Mononuclear cell (primary cell): ENCODE results near the gene SPARC. TPM values are rescaled to one million over a fixed set of nuclear protein-coding genes. Genes with fewer than 3 reads are reported as not detected.

ENCODE experiments used
- H3K27me3 ChIP-seq: 2 replicates; pipeline ENCODE4 v1.6.0; 2011; ENCODE audit warnings: low read length, control low read depth; ENCODE audit not compliant: insufficient read depth
- H3K4me1 ChIP-seq: 2 replicates; pipeline ENCODE4 v1.5.1; 2011; ENCODE audit warnings: mild to moderate bottlenecking, low read length, control low read depth; ENCODE audit not compliant: insufficient read depth
- H3K4me3 ChIP-seq: 2 replicates; pipeline ENCODE4 v1.5.1; 2011; ENCODE audit warnings: mild to moderate bottlenecking, low read length, moderate library complexity
- H3K9me3 ChIP-seq: 2 replicates; pipeline ENCODE4 v1.5.1; 2011; ENCODE audit warnings: low read depth, mild to moderate bottlenecking, control low read depth, low read length
- total RNA-seq: library from RNA; depleted of rRNA; stranded (reverse); fragments of >200 nt; gene quantifications from one replicate; pipeline ENCODE4 v1.2.3, GENCODE V29; 2012

SPARC gene
- total RNA-seq, 1 donor: 110 TPM

GRCh38 chr5:151677776-151678545, 8.8 kb downstream of the SPARC start:
- Histone ChIP-seq H3K27me3 (no peaks in the 10 kb centered on the region), H3K9me3 (no peaks in the 10 kb centered on the region), H3K4me3 (no peak overlapping the region), H3K4me1 (peaks cover 50% of the 10 kb centered on the region)

GRCh38 chr5:151676719-151677118, 10.0 kb downstream of the SPARC start:
- no peak overlapping the region for H3K4me3 ChIP-seq

GRCh38 chr5:151676314-151676712, 10.4 kb downstream of the SPARC start:
- Histone ChIP-seq H3K9me3 (no peaks in the 10 kb centered on the region), H3K27me3 (no peaks in the 10 kb centered on the region), H3K4me1 (peaks cover 61% of the 10 kb centered on the region), H3K4me3 (no peak overlapping the region)

More at GRCh38 chr5:151676719-151677118, 10.0 kb downstream of the SPARC start:
- no peaks in the 10 kb centered on the region for H3K27me3 ChIP-seq
- peaks cover 61% of the 10 kb centered on the region for H3K4me1 ChIP-seq
- no peaks in the 10 kb centered on the region for H3K9me3 ChIP-seq

DNA sequence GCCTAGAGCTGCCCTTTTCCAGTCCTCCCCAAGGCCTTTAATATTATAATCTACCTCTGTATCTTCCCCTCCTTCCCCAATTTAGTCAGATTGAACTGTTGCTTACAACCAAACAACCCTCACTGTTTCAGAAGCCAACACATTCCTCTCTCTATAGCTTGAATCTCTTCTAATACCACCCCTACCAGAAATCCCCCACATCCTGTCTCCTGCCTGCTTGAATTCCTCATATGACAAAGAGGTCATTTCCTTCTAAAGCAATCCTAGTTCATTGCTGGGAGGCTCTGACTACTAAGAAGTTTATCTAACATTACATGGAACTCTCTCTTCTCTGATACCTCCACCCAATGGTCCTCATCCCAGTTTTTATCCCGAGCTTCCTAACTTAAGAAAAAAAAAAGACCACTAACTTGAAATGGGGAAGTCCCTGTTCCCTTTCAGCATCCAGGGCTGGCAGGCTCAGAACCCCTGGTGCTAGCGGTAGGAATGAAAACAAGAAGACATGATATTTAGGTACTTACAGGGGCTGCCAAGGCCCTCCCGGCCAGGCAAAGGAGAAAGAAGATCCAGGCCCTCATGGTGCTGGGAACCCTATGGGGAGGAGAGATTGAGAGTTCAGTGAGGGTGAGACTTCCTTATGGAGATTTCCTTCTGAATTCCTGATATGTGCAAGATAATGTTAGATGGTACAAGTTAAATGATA, 11.0 kb downstream of the SPARC start:
- Histone ChIP-seq H3K9me3 (no peaks in the 10 kb centered on the region), H3K4me1 (peaks cover 61% of the 10 kb centered on the region), H3K27me3 (no peaks in the 10 kb centered on the region), H3K4me3 (no peak overlapping the region)

- Histone ChIP-seq H3K27me3 (no peaks in the 10 kb centered on the region), H3K4me1 (peaks cover 61% of the 10 kb centered on the region)
Observed at GRCh38 chr5:151674626-151675610, 11.8 kb downstream of the SPARC start.

DNA sequence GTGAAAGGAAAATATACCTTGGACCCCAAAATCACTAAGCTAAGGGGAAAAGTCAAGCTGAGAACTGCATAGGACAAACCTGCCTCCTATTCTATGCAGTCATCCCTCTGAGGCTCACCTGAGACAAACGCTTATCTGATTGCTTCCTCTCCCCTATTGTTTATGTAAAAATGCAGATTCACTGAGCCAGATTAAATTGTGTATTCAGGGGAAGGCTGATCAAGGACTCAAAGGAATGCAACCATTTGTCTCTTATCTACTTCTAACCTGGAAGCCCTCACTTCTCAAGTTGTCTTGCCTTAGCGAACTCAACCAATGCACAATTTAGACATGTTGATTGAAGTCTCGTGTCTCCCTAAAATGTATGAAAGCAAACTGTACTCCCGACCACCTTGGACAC, 13.3 kb downstream of the SPARC start:
- H3K9me3 ChIP-seq: no peaks in the 10 kb centered on the region
- peaks cover 60% of the 10 kb centered on the region for H3K4me1 ChIP-seq
- H3K27me3 ChIP-seq: no peaks in the 10 kb centered on the region
- H3K4me3 ChIP-seq: no peak overlapping the region

More at GRCh38 chr5:151674626-151675610, 11.8 kb downstream of the SPARC start:
- no peaks in the 10 kb centered on the region for H3K9me3 ChIP-seq
- H3K4me3 ChIP-seq: no peak overlapping the region

DNA sequence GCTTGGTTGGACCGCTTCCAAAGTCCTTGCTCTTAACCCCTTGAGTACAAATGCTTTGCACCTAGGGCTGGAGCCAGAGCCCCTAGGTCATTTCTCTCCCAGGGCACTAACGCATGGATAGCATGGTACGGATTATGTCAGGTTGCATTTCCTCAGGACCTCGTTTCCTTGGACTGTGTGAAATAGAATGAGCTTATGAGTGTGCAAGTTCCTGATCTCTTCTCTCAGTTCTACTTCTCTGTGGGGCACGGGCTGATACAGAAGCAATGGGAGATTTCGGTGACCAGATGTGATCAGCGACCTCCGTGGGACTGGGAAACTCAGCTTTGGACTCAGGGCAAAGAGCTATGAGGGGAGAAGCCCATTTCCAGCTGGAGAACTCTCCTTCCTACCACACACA, 14.2 kb downstream of the SPARC start:
- Histone ChIP-seq H3K9me3 (no peaks in the 10 kb centered on the region), H3K27me3 (no peaks in the 10 kb centered on the region), H3K4me3 (no peak overlapping the region), H3K4me1 (peaks cover 51% of the 10 kb centered on the region)

- Histone ChIP-seq H3K4me1 (peaks cover 45% of the 10 kb centered on the region), H3K27me3 (no peaks in the 10 kb centered on the region), H3K4me3 (no peak overlapping the region), H3K9me3 (no peaks in the 10 kb centered on the region)
Observed at GRCh38 chr5:151671950-151672349, 14.8 kb downstream of the SPARC start.

DNA sequence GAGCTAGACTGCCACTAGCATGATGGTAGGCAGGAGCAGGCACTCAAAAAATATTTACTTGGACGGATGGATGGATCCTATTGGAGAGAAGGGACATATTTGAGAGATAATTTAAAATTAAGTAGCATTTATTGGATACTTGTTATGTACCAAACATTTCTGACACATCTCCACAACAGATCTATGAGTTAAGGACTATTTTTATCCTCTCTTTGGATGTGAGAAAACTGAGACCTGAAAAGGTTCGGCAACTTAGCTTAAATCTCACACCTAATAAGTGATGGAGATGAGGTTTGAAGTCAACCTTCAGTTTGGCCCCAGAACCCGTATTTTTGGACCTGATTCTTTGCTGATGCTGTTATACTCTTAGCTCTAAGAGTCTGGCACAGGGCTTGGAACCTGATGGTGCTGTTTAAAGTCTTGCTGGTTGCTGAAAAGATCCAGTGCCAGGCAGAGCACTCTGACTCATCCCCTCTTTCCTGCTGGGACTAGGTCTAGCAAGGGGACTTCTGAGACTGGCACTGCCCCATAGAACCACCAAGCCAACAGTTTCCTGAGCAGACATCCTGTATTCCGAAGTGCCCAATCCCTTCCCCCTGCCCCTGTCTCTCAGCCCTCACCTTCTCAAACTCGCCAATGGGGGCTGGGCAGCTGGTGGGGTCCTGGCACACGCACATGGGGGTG, 15.6 kb downstream of the SPARC start:
- Histone ChIP-seq H3K4me3 (no peak overlapping the region), H3K9me3 (no peaks in the 10 kb centered on the region), H3K27me3 (no peaks in the 10 kb centered on the region)

GRCh38 chr5:151670083-151670686, 16.5 kb downstream of the SPARC start:
- Histone ChIP-seq H3K27me3 (no peaks in the 10 kb centered on the region), H3K4me1 (peaks cover 31% of the 10 kb centered on the region), H3K9me3 (no peaks in the 10 kb centered on the region), H3K4me3 (no peak overlapping the region)

More for the DNA sequence above, 15.6 kb downstream of the SPARC start:
- H3K4me1 ChIP-seq: peaks cover 37% of the 10 kb centered on the region

- no peaks in the 10 kb centered on the region for H3K9me3 ChIP-seq
- H3K4me3 ChIP-seq: no peak overlapping the region
- no peaks in the 10 kb centered on the region for H3K27me3 ChIP-seq
- peaks cover 33% of the 10 kb centered on the region for H3K4me1 ChIP-seq
Observed at GRCh38 chr5:151667083-151667482, 19.6 kb downstream of the SPARC start.

DNA sequence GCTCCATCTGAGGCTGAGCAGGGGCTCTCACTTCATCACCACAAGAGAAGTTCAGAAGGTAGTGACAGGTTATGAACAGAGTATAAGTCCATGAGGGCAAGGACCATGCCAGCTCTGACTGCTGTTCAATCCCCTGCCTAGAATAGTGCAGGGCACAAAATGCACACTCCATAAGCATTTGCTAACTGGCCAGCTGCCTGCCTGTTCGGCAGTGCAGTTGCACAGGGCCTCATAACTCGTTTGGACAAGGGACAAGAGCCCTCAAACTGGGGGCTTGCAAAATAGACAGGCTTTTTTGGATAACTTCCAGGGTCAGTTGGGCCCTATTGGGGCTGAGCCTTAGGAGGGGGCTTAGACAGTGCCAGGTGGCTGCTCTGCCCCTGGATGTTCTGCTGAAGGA, 21.1 kb downstream of the SPARC start:
- no peaks in the 10 kb centered on the region for H3K9me3 ChIP-seq
- H3K4me3 ChIP-seq: no peak overlapping the region
- no peaks in the 10 kb centered on the region for H3K27me3 ChIP-seq
- H3K4me1 ChIP-seq: peaks cover 30% of the 10 kb centered on the region

DNA sequence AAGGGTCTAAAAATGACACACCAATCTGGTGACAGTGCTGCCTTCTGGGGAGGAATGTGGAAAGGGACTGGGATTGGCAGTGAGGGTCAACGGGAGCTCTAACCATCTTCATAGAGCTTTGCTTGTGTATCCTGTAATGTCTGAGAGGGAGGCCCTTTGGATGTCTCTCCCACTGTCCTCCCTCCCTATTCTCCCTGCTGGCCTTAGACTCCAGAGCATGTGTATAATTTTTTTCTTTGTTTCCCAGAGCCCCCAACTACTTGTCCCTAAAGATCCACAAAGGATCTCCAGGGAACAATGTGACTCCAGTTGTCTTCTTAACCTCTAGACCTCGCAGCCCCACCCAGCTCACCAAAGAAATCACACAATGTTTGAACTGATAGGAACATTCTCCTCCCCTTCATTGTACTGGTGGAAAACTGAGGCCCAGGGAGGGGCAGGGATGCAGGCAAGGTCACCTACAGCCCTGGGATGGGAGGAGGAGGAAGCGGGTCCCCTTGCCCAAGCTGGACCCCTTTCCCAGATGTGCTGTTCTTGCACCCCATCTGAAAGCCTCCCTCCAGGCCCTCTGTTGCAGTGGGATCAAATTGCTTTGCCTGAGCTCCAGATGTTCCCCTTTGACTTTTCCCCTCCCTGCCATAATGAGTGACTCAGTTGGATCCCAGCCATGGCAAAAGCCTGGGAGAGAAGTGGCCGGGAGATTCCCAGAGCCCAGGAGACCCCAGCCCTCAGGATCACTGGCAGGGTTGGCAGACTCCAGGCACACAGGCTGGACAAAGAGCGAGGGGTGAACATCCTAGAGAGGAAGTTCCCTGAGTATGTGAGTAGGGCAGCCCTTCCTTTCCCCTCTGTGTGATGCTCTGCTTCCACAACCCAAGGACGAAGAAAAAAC, 21.8 kb downstream of the SPARC start:
- Histone ChIP-seq H3K27me3 (no peaks in the 10 kb centered on the region), H3K9me3 (no peaks in the 10 kb centered on the region), H3K4me1 (peaks cover 30% of the 10 kb centered on the region), H3K4me3 (no peak overlapping the region)
